NCI-H226 (cell line): ENCODE measurements around the gene NEAT1.
"Not testable (repeated sequence)": the region's sequence is repeated elsewhere in the genome, so short reads cannot be mapped to it uniquely, and the experiment has no call there.

ENCODE experiments used
- DNase-seq: peaks from one replicate; pipeline ENCODE4 v3.0.0-alpha.2; 2015

NEAT1 gene

GRCh38 chr11:65436412-65437032, 13.9 kb downstream of the NEAT1 start:
- no peak for DNase-seq

GRCh38 chr11:65437436-65438227, 15.0 kb downstream of the NEAT1 start:
- no peak for DNase-seq

- DNase-seq: peak; percentile 0
Measured at GRCh38 chr11:65438257-65439151, 15.9 kb downstream of the NEAT1 start.

GRCh38 chr11:65439331-65440181, 17.0 kb downstream of the NEAT1 start:
- peak; percentile 1 for DNase-seq

- DNase-seq: peak; percentile 1
Measured at GRCh38 chr11:65440831-65441499, 18.4 kb downstream of the NEAT1 start.

GRCh38 chr11:65442842-65443331, 20.3 kb downstream of the NEAT1 start:
- no peak for DNase-seq

- peak; percentile 3 for DNase-seq
Measured at GRCh38 chr11:65444314-65445051, 21.9 kb downstream of the NEAT1 start.

GRCh38 chr11:65445101-65445603, 22.6 kb downstream of the NEAT1 start:
- DNase-seq: peak; percentile 10

GRCh38 chr11:65445604-65446445, 23.2 kb downstream of the NEAT1 start:
- DNase-seq: no peak

GRCh38 chr11:65446446-65447277, 24.1 kb downstream of the NEAT1 start:
- DNase-seq: no peak

GRCh38 chr11:65448074-65448417, 25.4 kb downstream of the NEAT1 start:
- no peak for DNase-seq

GRCh38 chr11:65448418-65449105, 26.0 kb downstream of the NEAT1 start:
- DNase-seq: peak; percentile 50

GRCh38 chr11:65451301-65451700, 28.7 kb downstream of the NEAT1 start:
- DNase-seq: not testable (repeated sequence)

- not testable (repeated sequence) for DNase-seq
Measured at GRCh38 chr11:65452259-65452658, 29.7 kb downstream of the NEAT1 start.

- no peak for DNase-seq
Measured at GRCh38 chr11:65452806-65453490, 30.4 kb downstream of the NEAT1 start.

- DNase-seq: no peak
Measured at GRCh38 chr11:65454311-65454695, 31.7 kb downstream of the NEAT1 start.

GRCh38 chr11:65454696-65455456, 32.3 kb downstream of the NEAT1 start:
- no peak for DNase-seq
